NCI-H1092 (cell line): ENCODE data around the gene WNK1.
"Not testable (repeated sequence)": the region's sequence is repeated elsewhere in the genome, so short reads cannot be mapped to it uniquely, and the experiment has no call there.

ENCODE experiments used
- DNase-seq: peaks from one replicate; lab custom pipeline; 2025; lab: John Stamatoyannopoulos, UW

Gene WNK1

GRCh38 chr12:817941-818600, 65.7 kb downstream of the WNK1 start:
- DNase-seq = no peak

GRCh38 chr12:818733-819132, 66.4 kb downstream of the WNK1 start:
- no peak for DNase-seq

- DNase-seq = no peak
Measured at GRCh38 chr12:820336-820735, 68.0 kb downstream of the WNK1 start.

GRCh38 chr12:823028-823698, 70.8 kb downstream of the WNK1 start:
- DNase-seq = no peak

- DNase-seq = no peak
Measured at GRCh38 chr12:826331-826730, 74.0 kb downstream of the WNK1 start.

- no peak for DNase-seq
Measured at GRCh38 chr12:828726-829395, 76.5 kb downstream of the WNK1 start.

GRCh38 chr12:830111-830867, 77.9 kb downstream of the WNK1 start:
- no peak for DNase-seq

GRCh38 chr12:835754-836518, 83.6 kb downstream of the WNK1 start:
- no peak for DNase-seq

- no peak for DNase-seq
Measured at GRCh38 chr12:836952-837351, 84.6 kb downstream of the WNK1 start.

GRCh38 chr12:837548-837947, 85.2 kb downstream of the WNK1 start:
- no peak for DNase-seq

GRCh38 chr12:843609-844008, 91.2 kb downstream of the WNK1 start:
- DNase-seq = no peak

- no peak for DNase-seq
Measured at GRCh38 chr12:846421-846820, 94.0 kb downstream of the WNK1 start.

GRCh38 chr12:848173-848865, 95.9 kb downstream of the WNK1 start:
- DNase-seq = no peak

- no peak for DNase-seq
Measured at GRCh38 chr12:848882-849527, 96.6 kb downstream of the WNK1 start.

GRCh38 chr12:849733-850437, 97.5 kb downstream of the WNK1 start:
- DNase-seq = not testable (repeated sequence)

- DNase-seq = no peak
Measured at GRCh38 chr12:851343-851742, 99.0 kb downstream of the WNK1 start.

- no peak for DNase-seq
Measured at GRCh38 chr12:851913-852312, 99.5 kb downstream of the WNK1 start.

- DNase-seq = no peak
Measured at GRCh38 chr12:852864-853263, 100.5 kb downstream of the WNK1 start.

- DNase-seq = no peak
Measured at GRCh38 chr12:857611-858010, 105.2 kb downstream of the WNK1 start.

GRCh38 chr12:862303-862911, 110.0 kb downstream of the WNK1 start:
- no peak for DNase-seq
